22Rv1 (cell line): ENCODE measurements around the gene C1QB.

ENCODE experiments used
- CTCF ChIP-seq: fragments of 450-650 bp; IDR thresholded peaks from 2 replicates; pipeline ENCODE4 v1.5.1; 2017; ENCODE audit warnings: mild to moderate bottlenecking
- ZFX ChIP-seq: fragments of 450-650 bp; IDR thresholded peaks from 2 replicates; pipeline ENCODE4 v1.6.1; 2017; ENCODE audit warnings: antibody characterized with exemption, borderline replicate concordance

- TF ChIP-seq CTCF (no peak), ZFX (no peak)
Observed at GRCh38 chr1:22689505-22689904, 36.5 kb downstream of the C1QB start.
